GM18519 (cell line): ENCODE data around the gene TMEM141.
"Not testable (repeated sequence)": the region's sequence is repeated elsewhere in the genome, so short reads cannot be mapped to it uniquely, and the experiment has no call there.

Experiments used
- ATAC-seq: cut with Tn5 transposase; IDR thresholded peaks from one replicate; pipeline ENCODE4 v1.9.1; 2021; ENCODE audit warnings: mild to moderate bottlenecking, moderate library complexity; ENCODE audit not compliant: unreplicated experiment, low FRiP score

TMEM141 gene

GRCh38 chr9:136829981-136830885, 39.1 kb downstream of the TMEM141 start:
- no peak for ATAC-seq

GRCh38 chr9:136831002-136831719, 40.0 kb downstream of the TMEM141 start:
- no peak for ATAC-seq

GRCh38 chr9:136831720-136832104, 40.6 kb downstream of the TMEM141 start:
- no peak for ATAC-seq

- no peak for ATAC-seq
Measured at GRCh38 chr9:136832581-136832980, 41.4 kb downstream of the TMEM141 start.

GRCh38 chr9:136833381-136834048, 42.4 kb downstream of the TMEM141 start:
- not testable (repeated sequence) for ATAC-seq

GRCh38 chr9:136835162-136835931, 44.2 kb downstream of the TMEM141 start:
- no peak for ATAC-seq

GRCh38 chr9:136835932-136836904, 45.1 kb downstream of the TMEM141 start:
- ATAC-seq: no peak

- ATAC-seq: no peak
Measured at GRCh38 chr9:136837146-136837855, 46.2 kb downstream of the TMEM141 start.

- not testable (repeated sequence) for ATAC-seq
Measured at GRCh38 chr9:136837856-136838277, 46.7 kb downstream of the TMEM141 start.

GRCh38 chr9:136838314-136839228, 47.4 kb downstream of the TMEM141 start:
- ATAC-seq: no peak

GRCh38 chr9:136839229-136840139, 48.3 kb downstream of the TMEM141 start:
- no peak for ATAC-seq

- no peak for ATAC-seq
Measured at GRCh38 chr9:136840140-136840876, 49.2 kb downstream of the TMEM141 start.

GRCh38 chr9:136840877-136841645, 49.9 kb downstream of the TMEM141 start:
- ATAC-seq: no peak

- not testable (repeated sequence) for ATAC-seq
Measured at GRCh38 chr9:136841646-136842379, 50.7 kb downstream of the TMEM141 start.
